HFF-Myc (cell line): ENCODE measurements around the gene ALDH3B1.

Experiments used
- DNase-seq: peaks from one replicate; pipeline ENCODE4 v3.0.0-alpha.2; 2011; ENCODE audit warnings: low read depth; ENCODE audit errors: extremely low read depth
- H3K4me3 ChIP-seq: replicated peaks from 2 replicates; pipeline ENCODE4 v1.5.1; 2011; ENCODE audit warnings: low read depth, mild to moderate bottlenecking, control low read depth, low read length
- TF ChIP-seq, protein P1 (sequence below): IDR thresholded peaks from 2 replicates; pipeline ENCODE4 v1.5.1; 2012; ENCODE audit warnings: mild to moderate bottlenecking, low read depth, low read length, control low read depth; ENCODE audit errors: missing control alignments

ALDH3B1 gene

DNA sequence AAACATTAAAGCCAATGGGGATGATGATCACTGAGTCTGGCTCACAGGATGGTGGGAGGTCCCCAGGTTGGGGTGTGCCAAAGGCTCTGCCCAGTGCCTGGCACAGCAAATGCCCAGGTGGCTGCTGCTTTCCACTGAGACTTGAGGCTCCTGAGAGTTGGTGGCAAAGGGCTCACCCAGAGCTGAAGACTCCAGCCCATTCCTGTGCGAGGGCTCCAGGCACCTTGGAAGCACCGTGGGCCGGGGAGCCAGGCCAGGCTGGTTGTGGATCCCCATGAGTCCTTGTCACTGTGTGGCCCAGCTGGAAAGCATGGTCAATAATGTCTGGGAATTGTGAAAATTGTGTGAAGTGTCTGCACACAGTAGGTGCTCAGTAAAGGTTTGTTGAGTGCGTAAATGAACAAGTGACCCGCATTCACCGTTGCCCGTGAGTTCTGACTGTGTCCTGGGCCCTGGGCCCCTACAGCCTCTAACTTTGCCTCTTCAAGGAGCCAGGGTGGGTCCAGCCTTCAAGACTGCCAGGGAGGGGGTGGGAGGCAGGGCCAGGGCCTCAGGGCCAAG is 3.4 kb upstream of the ALDH3B1 start:
- H3K4me3 ChIP-seq: no peak overlapping the region
- DNase-seq: no peak
- TF ChIP-seq, protein P1, sequence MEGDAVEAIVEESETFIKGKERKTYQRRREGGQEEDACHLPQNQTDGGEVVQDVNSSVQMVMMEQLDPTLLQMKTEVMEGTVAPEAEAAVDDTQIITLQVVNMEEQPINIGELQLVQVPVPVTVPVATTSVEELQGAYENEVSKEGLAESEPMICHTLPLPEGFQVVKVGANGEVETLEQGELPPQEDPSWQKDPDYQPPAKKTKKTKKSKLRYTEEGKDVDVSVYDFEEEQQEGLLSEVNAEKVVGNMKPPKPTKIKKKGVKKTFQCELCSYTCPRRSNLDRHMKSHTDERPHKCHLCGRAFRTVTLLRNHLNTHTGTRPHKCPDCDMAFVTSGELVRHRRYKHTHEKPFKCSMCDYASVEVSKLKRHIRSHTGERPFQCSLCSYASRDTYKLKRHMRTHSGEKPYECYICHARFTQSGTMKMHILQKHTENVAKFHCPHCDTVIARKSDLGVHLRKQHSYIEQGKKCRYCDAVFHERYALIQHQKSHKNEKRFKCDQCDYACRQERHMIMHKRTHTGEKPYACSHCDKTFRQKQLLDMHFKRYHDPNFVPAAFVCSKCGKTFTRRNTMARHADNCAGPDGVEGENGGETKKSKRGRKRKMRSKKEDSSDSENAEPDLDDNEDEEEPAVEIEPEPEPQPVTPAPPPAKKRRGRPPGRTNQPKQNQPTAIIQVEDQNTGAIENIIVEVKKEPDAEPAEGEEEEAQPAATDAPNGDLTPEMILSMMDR: no peak

DNA sequence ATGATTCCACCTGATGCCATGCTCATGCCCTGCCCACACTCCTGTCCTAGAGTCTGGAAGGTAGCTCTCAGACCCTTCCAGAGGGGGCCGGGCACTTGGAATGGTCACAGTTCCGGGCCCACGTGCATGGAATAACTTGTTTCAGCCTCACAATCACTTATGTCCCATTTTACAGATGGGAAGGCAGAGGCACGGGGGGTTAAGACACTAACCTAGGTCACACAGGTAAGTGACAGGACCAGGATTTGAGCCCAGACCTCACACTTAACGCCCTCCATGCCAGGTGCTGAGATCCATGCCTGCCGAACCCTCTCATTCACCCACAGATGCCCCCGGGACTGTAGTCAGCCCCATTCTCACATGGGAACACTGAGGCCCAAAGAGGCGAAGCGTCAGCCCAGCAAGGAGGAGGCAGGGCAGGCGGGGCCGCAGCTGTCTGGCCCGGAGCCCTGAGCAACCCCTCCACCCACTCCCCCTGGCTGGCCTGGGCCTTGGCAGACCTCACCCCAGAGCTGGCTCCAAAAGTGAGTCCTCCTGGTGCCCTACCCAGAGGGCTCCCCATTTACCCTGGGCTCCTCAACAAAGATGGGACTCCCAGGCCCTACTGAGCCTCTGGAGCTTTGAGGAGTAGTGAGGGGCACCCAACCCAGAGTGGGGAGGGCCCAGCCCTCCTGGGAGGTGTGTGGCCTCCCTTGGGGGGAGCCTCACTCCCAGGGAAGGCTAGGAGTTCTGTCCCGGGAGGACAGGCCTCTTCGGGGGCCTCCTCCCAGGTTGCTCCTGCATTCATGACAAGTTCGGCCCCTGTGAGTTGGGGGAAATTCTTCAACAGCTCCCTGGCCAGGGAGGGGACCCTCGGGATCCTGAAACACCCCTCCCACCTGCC is 2.4 kb upstream of the ALDH3B1 start:
- no peak for DNase-seq
- H3K4me3 ChIP-seq: no peak overlapping the region
- TF ChIP-seq, protein P1: no peak

DNA sequence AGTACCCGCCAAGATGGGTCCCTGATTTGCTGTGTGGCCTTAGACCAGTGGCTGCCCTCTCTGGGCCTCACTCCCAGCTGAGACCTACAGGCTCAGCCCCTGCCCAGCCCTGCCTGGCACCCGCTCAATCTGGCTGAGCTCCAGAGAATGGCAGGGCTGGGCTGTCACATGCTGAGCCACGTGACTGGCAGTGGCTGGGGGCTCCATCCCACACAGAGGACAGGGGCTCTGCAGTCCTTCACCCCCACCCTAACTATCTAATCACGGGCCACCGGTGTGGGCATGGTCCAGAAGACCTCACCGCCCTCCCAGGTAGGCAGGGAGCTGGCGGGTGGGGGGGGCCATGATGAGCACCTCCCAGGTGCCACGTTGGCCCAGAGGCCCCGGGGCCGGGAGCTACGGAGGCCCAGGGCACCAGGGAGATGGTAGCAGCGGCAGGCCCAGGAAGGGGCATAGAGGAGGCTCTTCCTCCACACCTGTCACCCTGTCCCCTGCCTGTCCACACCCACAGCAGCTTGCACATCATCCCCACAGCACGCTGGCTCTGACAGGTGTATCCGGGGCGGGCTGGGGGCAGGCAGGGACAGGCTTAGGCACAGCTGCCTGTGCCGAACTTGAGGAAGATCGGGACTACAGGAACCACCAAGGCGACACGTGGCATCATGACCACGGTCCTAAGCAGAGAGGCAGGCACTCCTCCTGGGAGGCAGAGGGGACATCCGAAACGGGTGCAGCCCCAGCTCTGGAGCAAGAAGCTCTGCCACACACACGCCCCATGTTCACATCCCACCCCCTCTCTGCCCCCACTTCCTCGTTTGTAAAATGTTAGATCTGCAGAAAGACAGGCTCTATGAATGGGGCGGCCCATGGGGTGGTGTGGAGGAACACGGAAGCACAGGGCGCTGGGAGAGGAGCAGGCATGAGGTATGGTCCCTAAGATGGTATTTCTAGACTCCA is 1.5 kb upstream of the ALDH3B1 start:
- no peak overlapping the region for H3K4me3 ChIP-seq
- no peak for DNase-seq
- TF ChIP-seq, protein P1: no peak

DNA sequence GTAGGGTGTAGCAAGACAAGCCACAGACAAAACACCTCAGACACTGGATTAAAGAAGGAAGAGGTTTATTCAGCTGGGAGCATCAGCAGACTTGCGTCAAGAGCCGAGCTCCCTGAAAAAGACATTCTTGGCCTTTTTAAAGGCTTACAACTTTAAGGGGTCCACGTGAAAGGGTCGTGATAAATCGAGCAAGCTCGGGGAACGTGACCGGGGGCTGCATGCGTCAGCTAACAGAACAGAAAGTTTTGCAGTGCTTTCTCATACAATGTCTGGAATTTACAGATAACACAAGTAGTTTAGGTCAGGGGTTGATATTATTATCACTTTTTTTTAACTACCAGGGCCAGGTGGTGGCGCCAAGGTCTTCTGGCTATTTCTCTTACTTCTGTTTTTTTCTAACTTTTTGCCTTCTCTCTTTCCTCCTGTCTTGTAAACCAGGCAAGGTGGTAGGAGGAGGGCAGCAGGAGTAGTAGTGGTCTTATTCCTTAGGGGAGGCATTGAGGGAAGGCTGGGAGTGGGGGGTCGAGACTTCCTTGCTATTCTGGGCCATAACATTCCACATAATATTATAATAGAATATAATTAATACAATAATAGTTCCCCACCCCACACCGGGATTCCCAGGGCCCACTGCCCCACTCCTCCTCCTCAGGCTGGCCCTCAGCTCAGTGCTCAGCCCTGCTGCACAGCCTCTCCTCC is 587 bp upstream of the ALDH3B1 start:
- H3K4me3 ChIP-seq: peak overlapping the region; percentile 46
- TF ChIP-seq, protein P1: peak; percentile 22
- DNase-seq: no peak

DNA sequence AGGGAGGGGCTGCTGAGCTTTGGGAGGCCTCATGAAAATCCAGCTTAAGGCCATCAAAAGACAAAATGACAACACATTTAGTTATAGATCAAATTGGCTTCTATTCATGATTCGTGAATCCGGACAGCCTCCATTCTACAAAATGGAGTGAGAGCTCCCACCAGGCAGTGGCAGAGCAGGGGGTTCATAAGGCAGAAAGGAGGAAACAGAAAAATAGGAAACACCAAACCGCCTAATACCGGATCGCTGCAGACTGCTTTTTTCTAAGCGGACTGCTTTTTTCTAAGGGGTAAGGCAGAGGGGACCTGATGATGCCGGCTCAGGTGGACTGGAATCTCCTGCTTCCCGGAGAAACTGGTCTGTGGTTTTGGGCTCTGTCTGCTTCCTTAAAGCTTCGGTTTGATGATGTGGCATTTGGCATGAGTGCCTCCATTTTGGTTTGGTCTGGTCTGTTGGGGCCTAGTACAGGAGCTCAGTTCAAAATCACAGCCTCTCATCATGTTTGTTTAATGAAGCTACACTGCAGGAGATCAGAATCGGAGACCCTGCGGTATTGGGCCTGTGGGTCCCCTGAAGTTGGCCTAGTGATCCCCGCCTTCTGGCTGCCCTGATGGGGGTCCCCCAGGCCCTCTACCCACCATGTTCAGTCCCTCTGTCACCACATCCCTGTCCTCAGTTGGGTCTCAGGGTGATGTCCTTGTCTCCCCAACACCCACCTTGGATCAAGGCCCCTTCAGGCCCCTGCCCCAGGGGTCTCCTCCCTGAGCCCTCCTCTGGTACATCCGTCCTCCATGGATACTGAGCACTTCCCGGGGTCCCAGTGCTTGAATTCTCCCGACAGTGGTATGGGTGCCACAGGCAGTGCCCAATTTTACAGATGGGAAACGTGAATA is 1.2 kb downstream of the ALDH3B1 start:
- TF ChIP-seq, protein P1: no peak
- DNase-seq: no peak
- H3K4me3 ChIP-seq: peak overlapping the region; percentile 46
